NCI-H2029 treated with DMSO at 0.1 percent for 48 hours (cell line): ENCODE measurements around the gene LAD1.

ENCODE experiments used
- DNase-seq: peaks from one replicate; lab custom pipeline; 2025; lab: John Stamatoyannopoulos, UW

The LAD1 gene

GRCh38 chr1:201391225-201391624 lies 7.9 kb downstream of the LAD1 start:
- DNase-seq: no peak

GRCh38 chr1:201389051-201389450 lies 10.1 kb downstream of the LAD1 start:
- DNase-seq: no peak

GRCh38 chr1:201386208-201386607 lies 12.9 kb downstream of the LAD1 start:
- no peak for DNase-seq

GRCh38 chr1:201385299-201385891 lies 13.7 kb downstream of the LAD1 start:
- peak; percentile 39 for DNase-seq

- DNase-seq: no peak
These were observed 14.7 kb downstream of the LAD1 start for GRCh38 chr1:201384406-201384782.

- peak; percentile 92 for DNase-seq
These were observed 15.3 kb downstream of the LAD1 start for GRCh38 chr1:201383647-201384405.

GRCh38 chr1:201381130-201381529 lies 18.0 kb downstream of the LAD1 start:
- DNase-seq: peak; percentile 68

GRCh38 chr1:201379733-201380242 lies 19.3 kb downstream of the LAD1 start:
- DNase-seq: no peak

GRCh38 chr1:201378804-201379203 lies 20.3 kb downstream of the LAD1 start:
- DNase-seq: no peak

GRCh38 chr1:201377611-201378092 lies 21.5 kb downstream of the LAD1 start, which contains the start of gene TNNT2:
TNNT2 (minus strand) TSS chr1:201377680; CDS start chr1:201373254, 4,426 bp downstream.
- no peak for DNase-seq

GRCh38 chr1:201376464-201377374 lies 22.4 kb downstream of the LAD1 start:
- no peak for DNase-seq

GRCh38 chr1:201376107-201376463 lies 23.0 kb downstream of the LAD1 start:
- DNase-seq: no peak

- no peak for DNase-seq
These were observed 24.0 kb downstream of the LAD1 start for GRCh38 chr1:201375169-201375568.

- peak; percentile 37 for DNase-seq
These were observed 24.8 kb downstream of the LAD1 start for GRCh38 chr1:201374364-201374763.

GRCh38 chr1:201371792-201372191 lies 27.3 kb downstream of the LAD1 start:
- no peak for DNase-seq

- no peak for DNase-seq
These were observed 27.8 kb downstream of the LAD1 start for GRCh38 chr1:201371276-201371675.

- DNase-seq: no peak
These were observed 28.6 kb downstream of the LAD1 start for GRCh38 chr1:201370500-201370899.

GRCh38 chr1:201369209-201369608 lies 29.9 kb downstream of the LAD1 start:
- no peak for DNase-seq

- DNase-seq: no peak
These were observed 32.4 kb downstream of the LAD1 start for GRCh38 chr1:201366696-201367095.

- DNase-seq: no peak
These were observed 33.9 kb downstream of the LAD1 start for GRCh38 chr1:201365251-201365650.

GRCh38 chr1:201364808-201365105 lies 34.4 kb downstream of the LAD1 start:
- DNase-seq: no peak

GRCh38 chr1:201363467-201363866 lies 35.7 kb downstream of the LAD1 start:
- DNase-seq: no peak

- no peak for DNase-seq
These were observed 36.2 kb downstream of the LAD1 start for GRCh38 chr1:201362906-201363305.
